Measurements from ENCODE around the gene GHDC. TPM values are rescaled to one million over a fixed set of nuclear protein-coding genes. Genes with fewer than 3 reads are reported as not detected.
A peak's percentile ranks its signal among the peaks of the same experiment; 100 is the strongest.

GHDC gene
- total and polyA plus RNA-seq, 2 of the 13 experiments (the other 11 are each of a cell fraction or from before 2014, with no cell fraction given), result 15.4 to 22.5 TPM

DNA sequence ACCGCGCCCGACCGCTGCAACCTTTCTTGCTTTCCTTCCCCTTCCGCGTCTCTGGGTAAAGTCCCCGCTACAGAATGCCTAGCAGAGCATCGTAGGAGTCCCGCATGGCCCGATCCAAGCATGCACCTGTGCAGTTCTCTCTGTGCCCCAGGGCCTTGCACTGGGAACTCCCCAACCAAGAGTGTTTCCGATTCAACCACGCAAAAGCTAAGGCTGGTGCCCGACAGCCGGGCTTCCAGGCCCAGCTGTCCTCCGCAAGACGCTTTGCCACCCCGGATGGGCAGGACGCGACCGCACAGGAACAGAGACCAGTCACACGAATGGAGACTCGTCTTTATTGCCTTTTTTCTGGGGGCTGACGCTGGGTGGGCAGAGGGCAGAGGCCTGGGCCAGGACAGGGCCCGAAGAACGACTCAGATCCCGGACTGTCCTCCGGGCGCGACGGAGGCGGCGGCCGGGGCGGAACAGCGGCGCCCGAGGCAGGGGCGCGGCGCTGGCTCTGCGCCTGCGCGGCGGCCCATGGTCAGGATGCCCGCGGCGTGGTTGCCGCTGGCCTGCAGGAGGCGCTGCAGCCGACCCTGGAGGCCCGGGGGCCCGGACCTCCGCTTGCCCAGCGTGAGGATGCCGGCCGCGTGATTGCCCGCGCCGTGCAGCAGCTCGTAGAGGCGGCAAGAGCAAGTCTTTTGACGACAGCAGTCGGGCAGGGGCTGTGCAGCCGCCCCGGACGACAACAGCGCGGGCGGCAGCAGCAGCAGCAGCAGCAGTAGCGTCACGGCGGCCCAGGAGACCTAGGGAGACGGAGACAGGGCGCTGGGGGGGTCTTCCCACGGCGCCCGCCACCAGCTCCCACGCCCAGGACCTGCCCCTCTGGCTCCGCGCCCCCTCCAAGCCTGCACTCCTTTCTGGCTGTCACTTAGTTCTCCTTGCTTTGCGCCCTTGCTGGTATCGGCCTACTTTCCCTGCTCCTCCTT is 10.3 kb downstream of the GHDC start:
- TSS peak; percentile 63 for BruUV-seq (replicated peaks)
- ATAC-seq (peak; percentile 78), DNase-seq (ENCODE audit: low spot score) (peak; percentile 70), FAIRE-seq (no peak)
- no peaks in the 10 kb centered on the region for H3K36me3 ChIP-seq (replicated peaks in 1 of 2; ENCODE audit: control insufficient read depth in 1 of 2, insufficient read depth in 2 of 2, low read length in 2 of 2)
- in situ Hi-C loops (cut with HindIII; ENCODE audit: extremely low pct_ligation_motif_present, low pct_unique_long_range_greater_than_20kb), result no loop called here
- peak overlapping the region; percentile 61 for H3K9ac ChIP-seq (ENCODE audit: insufficient read depth, low read depth, low read length)
- no peaks in the 10 kb centered on the region for H3K9me3 ChIP-seq (ENCODE audit: low read length)
- H3K4me3 ChIP-seq (replicated peaks in 1 of 3; ENCODE audit: insufficient read depth in 1 of 3, low read depth in 2 of 3, low read length in 3 of 3), result peak overlapping the region; percentile 73 to 88 (median 84)
- 18% methylated on average over 41 of the region's 83 CpGs for WGBS (ENCODE audit: low lambda C conversion rate)
- intact Hi-C loops (cut with micrococcal nuclease; ENCODE audit: unreplicated experiment), result loop anchor here (10.0 kb wide), 1 partner anchor 61 kb away; no protein-coding TSS in a partner anchor
- peak overlapping the region; percentile 43 for H3K27ac ChIP-seq (ENCODE audit: extremely low read length, insufficient read depth, low read length)
- peaks cover 5% of the 10 kb centered on the region for H4K20me1 ChIP-seq (ENCODE audit: insufficient read depth, low read length)
- peak overlapping the region; percentile 36 for H2AFZ ChIP-seq (ENCODE audit: low read length)
- CTCF ChIA-PET (ENCODE audit: low intra/inter-chr PET ratio, low total read pairs), result no interaction called here
- H3K4me1 ChIP-seq (ENCODE audit: insufficient read depth, low read length), result peaks cover 52% of the 10 kb centered on the region
- H3K27me3 ChIP-seq (ENCODE audit: control insufficient read depth in 1 of 2, insufficient read depth in 2 of 2, low read length in 2 of 2), result peaks cover 0 to 21% of the 10 kb centered on the region in 2 experiments; a peak in 4 of 5 replicates
- H3K4me2 ChIP-seq (ENCODE audit: low read depth, low read length), result peak overlapping the region; percentile 91
- H3K79me2 ChIP-seq (ENCODE audit: insufficient read depth, low read length), result no peaks in the 10 kb centered on the region
- POLR2A ChIA-PET, result interaction anchor here (0.8 to 2.4 kb wide), 9 partner anchors 10 to 205 kb away, joined by 3 to 30 read pairs (median 8); partner anchors contain the start of genes GHDC and KAT2A
- TF ChIP-seq ZNF781 (CRISPR knock-in tag; IDR thresholded peaks at IDR 0.05; ENCODE audit: borderline replicate concordance, not compliant biosample characterization) (peak; percentile 70), ZFX (CRISPR knock-in tag; IDR thresholded peaks at IDR 0.05; ENCODE audit: low read depth) (peak; percentile 99), HCFC1 (IDR thresholded peaks at IDR 0.05; ENCODE audit: low read depth, low read length) (no peak), MLLT10 (CRISPR knock-in tag; IDR thresholded peaks at IDR 0.05) (no peak), HMG20B (CRISPR knock-in tag; conservative IDR thresholded peaks at IDR 0.05) (peak; percentile 66; the same call in 1 of the 2 replicates), REXO4 (CRISPR knock-in tag; IDR thresholded peaks at IDR 0.05; ENCODE audit: borderline replicate concordance) (peak; percentile 95), ZNF224 (CRISPR knock-in tag; IDR thresholded peaks at IDR 0.05) (peak; percentile 64; the same call in 1 of the 2 replicates), ZNF7 (CRISPR knock-in tag; IDR thresholded peaks at IDR 0.05) (no peak), HOXA5 (CRISPR knock-in tag; IDR thresholded peaks at IDR 0.05) (peak; percentile 70), ZNF547 (CRISPR knock-in tag; IDR thresholded peaks at IDR 0.05) (peak; percentile 89; the same call in 1 of the 2 replicates), ZNF496 (CRISPR knock-in tag; IDR thresholded peaks at IDR 0.05; ENCODE audit: insufficient replicate concordance) (no peak), ZNF747 (CRISPR knock-in tag; IDR thresholded peaks at IDR 0.05; ENCODE audit: borderline replicate concordance) (peak; percentile 44)
- TF ChIP-seq, protein P1, sequence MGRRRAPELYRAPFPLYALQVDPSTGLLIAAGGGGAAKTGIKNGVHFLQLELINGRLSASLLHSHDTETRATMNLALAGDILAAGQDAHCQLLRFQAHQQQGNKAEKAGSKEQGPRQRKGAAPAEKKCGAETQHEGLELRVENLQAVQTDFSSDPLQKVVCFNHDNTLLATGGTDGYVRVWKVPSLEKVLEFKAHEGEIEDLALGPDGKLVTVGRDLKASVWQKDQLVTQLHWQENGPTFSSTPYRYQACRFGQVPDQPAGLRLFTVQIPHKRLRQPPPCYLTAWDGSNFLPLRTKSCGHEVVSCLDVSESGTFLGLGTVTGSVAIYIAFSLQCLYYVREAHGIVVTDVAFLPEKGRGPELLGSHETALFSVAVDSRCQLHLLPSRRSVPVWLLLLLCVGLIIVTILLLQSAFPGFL (CRISPR knock-in tag; IDR thresholded peaks at IDR 0.05), result no peak
- TF ChIP-seq, protein P2, sequence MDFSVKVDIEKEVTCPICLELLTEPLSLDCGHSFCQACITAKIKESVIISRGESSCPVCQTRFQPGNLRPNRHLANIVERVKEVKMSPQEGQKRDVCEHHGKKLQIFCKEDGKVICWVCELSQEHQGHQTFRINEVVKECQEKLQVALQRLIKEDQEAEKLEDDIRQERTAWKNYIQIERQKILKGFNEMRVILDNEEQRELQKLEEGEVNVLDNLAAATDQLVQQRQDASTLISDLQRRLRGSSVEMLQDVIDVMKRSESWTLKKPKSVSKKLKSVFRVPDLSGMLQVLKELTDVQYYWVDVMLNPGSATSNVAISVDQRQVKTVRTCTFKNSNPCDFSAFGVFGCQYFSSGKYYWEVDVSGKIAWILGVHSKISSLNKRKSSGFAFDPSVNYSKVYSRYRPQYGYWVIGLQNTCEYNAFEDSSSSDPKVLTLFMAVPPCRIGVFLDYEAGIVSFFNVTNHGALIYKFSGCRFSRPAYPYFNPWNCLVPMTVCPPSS (IDR thresholded peaks at IDR 0.05), result no peak
- TF ChIP-seq, protein P3, sequence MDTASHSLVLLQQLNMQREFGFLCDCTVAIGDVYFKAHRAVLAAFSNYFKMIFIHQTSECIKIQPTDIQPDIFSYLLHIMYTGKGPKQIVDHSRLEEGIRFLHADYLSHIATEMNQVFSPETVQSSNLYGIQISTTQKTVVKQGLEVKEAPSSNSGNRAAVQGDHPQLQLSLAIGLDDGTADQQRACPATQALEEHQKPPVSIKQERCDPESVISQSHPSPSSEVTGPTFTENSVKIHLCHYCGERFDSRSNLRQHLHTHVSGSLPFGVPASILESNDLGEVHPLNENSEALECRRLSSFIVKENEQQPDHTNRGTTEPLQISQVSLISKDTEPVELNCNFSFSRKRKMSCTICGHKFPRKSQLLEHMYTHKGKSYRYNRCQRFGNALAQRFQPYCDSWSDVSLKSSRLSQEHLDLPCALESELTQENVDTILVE (CRISPR knock-in tag; IDR thresholded peaks at IDR 0.05), result no peak
- TF ChIP-seq, protein P4, sequence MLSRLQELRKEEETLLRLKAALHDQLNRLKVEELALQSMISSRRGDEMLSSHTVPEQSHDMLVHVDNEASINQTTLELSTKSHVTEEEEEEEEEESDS (CRISPR knock-in tag; IDR thresholded peaks at IDR 0.05; ENCODE audit: borderline replicate concordance), result no peak; the same call in 1 of the 2 replicates
- TF ChIP-seq, protein P5, sequence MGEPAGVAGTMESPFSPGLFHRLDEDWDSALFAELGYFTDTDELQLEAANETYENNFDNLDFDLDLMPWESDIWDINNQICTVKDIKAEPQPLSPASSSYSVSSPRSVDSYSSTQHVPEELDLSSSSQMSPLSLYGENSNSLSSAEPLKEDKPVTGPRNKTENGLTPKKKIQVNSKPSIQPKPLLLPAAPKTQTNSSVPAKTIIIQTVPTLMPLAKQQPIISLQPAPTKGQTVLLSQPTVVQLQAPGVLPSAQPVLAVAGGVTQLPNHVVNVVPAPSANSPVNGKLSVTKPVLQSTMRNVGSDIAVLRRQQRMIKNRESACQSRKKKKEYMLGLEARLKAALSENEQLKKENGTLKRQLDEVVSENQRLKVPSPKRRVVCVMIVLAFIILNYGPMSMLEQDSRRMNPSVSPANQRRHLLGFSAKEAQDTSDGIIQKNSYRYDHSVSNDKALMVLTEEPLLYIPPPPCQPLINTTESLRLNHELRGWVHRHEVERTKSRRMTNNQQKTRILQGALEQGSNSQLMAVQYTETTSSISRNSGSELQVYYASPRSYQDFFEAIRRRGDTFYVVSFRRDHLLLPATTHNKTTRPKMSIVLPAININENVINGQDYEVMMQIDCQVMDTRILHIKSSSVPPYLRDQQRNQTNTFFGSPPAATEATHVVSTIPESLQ (CRISPR knock-in tag; conservative IDR thresholded peaks at IDR 0.05), result no peak
